Large intestine (tissue), 3 donors: Measurements from ENCODE around the gene RFC2. TPM values are rescaled to one million over a fixed set of nuclear protein-coding genes. Genes with fewer than 3 reads are reported as not detected.
A peak's percentile ranks its signal among the peaks of the same experiment; 100 is the strongest.
"Not testable (repeated sequence)": the region's sequence is repeated elsewhere in the genome, so short reads cannot be mapped to it uniquely, and the experiment has no call there.

Source experiments
- DNase-seq, 2 donors: peaks; one replicate each; pipeline versions ENCODE4 v3.0.0 to v3.0.0-alpha.2; 2013
- H3K27ac ChIP-seq: one replicate; pipeline ENCODE4 v1.5.1; 2013; ENCODE audit warnings: low read length
- H3K27me3 ChIP-seq: 2 replicates; pipeline ENCODE4 v1.6.1; 2013; ENCODE audit warnings: low read length; ENCODE audit not compliant: control insufficient read depth, insufficient read depth
- H3K36me3 ChIP-seq: 2 replicates; pipeline ENCODE4 v1.6.1; 2013; ENCODE audit warnings: low read length; ENCODE audit not compliant: control insufficient read depth, insufficient read depth
- H3K4me1 ChIP-seq: one replicate; pipeline ENCODE4 v1.6.1; 2013; ENCODE audit warnings: low read length; ENCODE audit not compliant: control insufficient read depth, insufficient read depth
- H3K4me3 ChIP-seq: one replicate; pipeline ENCODE4 v1.5.1; 2013; ENCODE audit warnings: low read length
- H3K9me3 ChIP-seq: one replicate; pipeline ENCODE4 v1.6.1; 2013; ENCODE audit warnings: mild to moderate bottlenecking, low read depth, low read length, moderate library complexity; ENCODE audit not compliant: control insufficient read depth
- WGBS: methylation state at CpG from one replicate; pipeline ENCODE4 v1.1.5; 2013; ENCODE audit warnings: low lambda C conversion rate; ENCODE audit not compliant: insufficient coverage; 5-methylcytosine and 5-hydroxymethylcytosine counted together
- polyA plus RNA-seq: library from polyadenylated mRNA; unstranded; fragments of 120-200 nt; gene quantifications from one replicate; pipeline ENCODE4 v1.2.1, GENCODE V29; 2013

RFC2 gene
- polyA plus RNA-seq, 1 donor = 19.5 TPM

GRCh38 chr7:74266191-74266963, 12.2 kb upstream of the RFC2 start:
- DNase-seq = no peak
- H3K27me3 ChIP-seq = no peaks in the 10 kb centered on the region
- no peaks in the 10 kb centered on the region for H3K4me1 ChIP-seq
- WGBS = 62% methylated on average over 3 of the region's 7 CpGs
- no peaks in the 10 kb centered on the region for H3K9me3 ChIP-seq
- H3K36me3 ChIP-seq = no peaks in the 10 kb centered on the region
- no peak overlapping the region for H3K27ac ChIP-seq
- no peak overlapping the region for H3K4me3 ChIP-seq

GRCh38 chr7:74263399-74264120, 9.4 kb upstream of the RFC2 start:
- H3K36me3 ChIP-seq = no peaks in the 10 kb centered on the region
- no peaks in the 10 kb centered on the region for H3K9me3 ChIP-seq
- no peak overlapping the region for H3K27ac ChIP-seq
- no peak overlapping the region for H3K4me3 ChIP-seq
- no CpG with 5 or more reads among the region's 21 CpGs for WGBS
- no peaks in the 10 kb centered on the region for H3K4me1 ChIP-seq
- no peaks in the 10 kb centered on the region for H3K27me3 ChIP-seq
- no peak for DNase-seq

- WGBS = 100% methylated on average over 2 of the region's 20 CpGs
- Histone ChIP-seq H3K4me3 (no peak overlapping the region), H3K36me3 (no peaks in the 10 kb centered on the region), H3K27ac (no peak overlapping the region), H3K4me1 (no peaks in the 10 kb centered on the region), H3K27me3 (no peaks in the 10 kb centered on the region), H3K9me3 (no peaks in the 10 kb centered on the region)
- DNase-seq = no peak
These were observed 8.6 kb upstream of the RFC2 start for GRCh38 chr7:74262639-74263398.

- H3K36me3 ChIP-seq = no peaks in the 10 kb centered on the region
- no CpG with 5 or more reads among the region's 9 CpGs for WGBS
- no peaks in the 10 kb centered on the region for H3K27me3 ChIP-seq
- H3K27ac ChIP-seq = no peak overlapping the region
- no peak for DNase-seq
- no peaks in the 10 kb centered on the region for H3K9me3 ChIP-seq
- H3K4me1 ChIP-seq = peaks cover under 1% of the 10 kb centered on the region
- H3K4me3 ChIP-seq = no peak overlapping the region
These were observed 4.4 kb upstream of the RFC2 start for GRCh38 chr7:74258639-74259038.

- no CpG with 5 or more reads among the region's 12 CpGs for WGBS
These were observed 2.6 kb upstream of the RFC2 start for GRCh38 chr7:74256491-74257408.

GRCh38 chr7:74255461-74255860, 1.3 kb upstream of the RFC2 start:
- H3K27me3 ChIP-seq, H3K36me3 ChIP-seq, DNase-seq, H3K4me1 ChIP-seq, H3K9me3 ChIP-seq, H3K27ac ChIP-seq: not testable (repeated sequence)
- WGBS = 94% methylated on average over 4 of the region's 6 CpGs
- H3K4me3 ChIP-seq = peak overlapping the region; percentile 90

More at GRCh38 chr7:74256491-74257408, 2.6 kb upstream of the RFC2 start:
- Histone ChIP-seq H3K27me3 (no peaks in the 10 kb centered on the region), H3K27ac (no peak overlapping the region), H3K36me3 (no peaks in the 10 kb centered on the region), H3K4me3 (no peak overlapping the region), H3K4me1 (peaks cover 6% of the 10 kb centered on the region), H3K9me3 (no peaks in the 10 kb centered on the region)
- no peak for DNase-seq

- peaks cover 6% of the 10 kb centered on the region for H3K4me1 ChIP-seq
- WGBS = no CpG with 5 or more reads among the region's 20 CpGs
- no peaks in the 10 kb centered on the region for H3K9me3 ChIP-seq
- H3K27me3 ChIP-seq = no peaks in the 10 kb centered on the region
- no peak for DNase-seq
- peak overlapping the region; percentile 93 for H3K27ac ChIP-seq
- peak overlapping the region; percentile 90 for H3K4me3 ChIP-seq
- H3K36me3 ChIP-seq = peaks cover 11% of the 10 kb centered on the region
These were observed 720 bp upstream of the RFC2 start for GRCh38 chr7:74254858-74255379.

- H3K27ac ChIP-seq = peak overlapping the region; percentile 93
- H3K4me3 ChIP-seq = peak overlapping the region; percentile 90
- 20% methylated on average over 1 of the region's 10 CpGs for WGBS
- no peaks in the 10 kb centered on the region for H3K9me3 ChIP-seq
- no peak for DNase-seq
- H3K4me1 ChIP-seq = peaks cover 6% of the 10 kb centered on the region
- peaks cover 22% of the 10 kb centered on the region for H3K36me3 ChIP-seq
- H3K27me3 ChIP-seq = no peaks in the 10 kb centered on the region
These were observed 417 bp downstream of the RFC2 start for GRCh38 chr7:74253835-74254128.

- no peaks in the 10 kb centered on the region for H3K27me3 ChIP-seq
- DNase-seq = no peak
- H3K36me3 ChIP-seq = peaks cover 24% of the 10 kb centered on the region
- H3K4me3 ChIP-seq = peak overlapping the region; percentile 90
- H3K9me3 ChIP-seq = no peaks in the 10 kb centered on the region
- peaks cover 6% of the 10 kb centered on the region for H3K4me1 ChIP-seq
- WGBS = no CpG with 5 or more reads among the region's 7 CpGs
- H3K27ac ChIP-seq = peak overlapping the region; percentile 9
These were observed 868 bp downstream of the RFC2 start for GRCh38 chr7:74253331-74253730.
